Measurements from ENCODE around the gene ABCG8.

The ABCG8 gene

GRCh38 chr2:43845181-43845580, 6.4 kb downstream of the ABCG8 start:
- no peak overlapping the region for H3K4me3 ChIP-seq (ENCODE audit: low read depth, low read length)
- no peak overlapping the region for H2BK5ac ChIP-seq (ENCODE audit: low read depth, low read length, poor library complexity)
- H3K79me2 ChIP-seq (ENCODE audit: control insufficient read depth, insufficient read depth, low read length, poor library complexity), result no peaks in the 10 kb centered on the region
- H2BK120ac ChIP-seq (ENCODE audit: insufficient read depth, low read length, poor library complexity), result no peak overlapping the region
- WGBS (ENCODE audit: extremely low coverage, insufficient coverage, insufficient read length), result no CpG with 5 or more reads among the region's 1 CpG
- H3K4me1 ChIP-seq (ENCODE audit: control insufficient read depth in 1 of 2, insufficient read depth in 2 of 2, low read length in 2 of 2), result no peaks in the 10 kb centered on the region
- H3K18ac ChIP-seq (ENCODE audit: low read length), result no peak overlapping the region
- no peak overlapping the region for H3K14ac ChIP-seq (ENCODE audit: low read length)
- no peak overlapping the region for H3K27ac ChIP-seq (ENCODE audit: low read depth, low read length)
- H3K4ac ChIP-seq (ENCODE audit: low read depth, low read length), result no peak overlapping the region
- no peak overlapping the region for H3K23ac ChIP-seq (ENCODE audit: low read length)
- H2AFZ ChIP-seq (ENCODE audit: insufficient read depth, low read length, poor library complexity), result no peak overlapping the region
- H4K8ac ChIP-seq (ENCODE audit: low read depth, low read length), result no peak overlapping the region
- H4K91ac ChIP-seq (ENCODE audit: low read depth, low read length), result no peak overlapping the region
- no peak overlapping the region for H3K9ac ChIP-seq (ENCODE audit: low read length)
- no peak overlapping the region for H3K4me2 ChIP-seq (ENCODE audit: low read length)
- no peak overlapping the region for H2BK12ac ChIP-seq (ENCODE audit: low read length)
- H3K36me3 ChIP-seq (ENCODE audit: control insufficient read depth in 1 of 2, insufficient read depth in 2 of 2, low read length in 2 of 2), result no peaks in the 10 kb centered on the region
- H3K27me3 ChIP-seq (ENCODE audit: insufficient read depth, low read length), result no peaks in the 10 kb centered on the region
- H2AK5ac ChIP-seq (ENCODE audit: low read length), result no peak overlapping the region
- H3K9me3 ChIP-seq (ENCODE audit: insufficient read depth, low read depth, low read length), result no peaks in the 10 kb centered on the region
- no peak for DNase-seq
- no peaks in the 10 kb centered on the region for H3K79me1 ChIP-seq (ENCODE audit: low read length)
- H4K12ac ChIP-seq (ENCODE audit: low read depth, low read length), result no peak overlapping the region

- H2BK12ac ChIP-seq (ENCODE audit: low read length), result no peak overlapping the region
- no peak overlapping the region for H3K27ac ChIP-seq (ENCODE audit: low read depth, low read length)
- no peak overlapping the region for H4K91ac ChIP-seq (ENCODE audit: low read depth, low read length)
- H3K4ac ChIP-seq (ENCODE audit: low read depth, low read length), result no peak overlapping the region
- no peak overlapping the region for H2AFZ ChIP-seq (ENCODE audit: insufficient read depth, low read length, poor library complexity)
- H3K9me3 ChIP-seq (ENCODE audit: insufficient read depth, low read depth, low read length), result no peaks in the 10 kb centered on the region
- no CpG with 5 or more reads among the region's 5 CpGs for WGBS (ENCODE audit: extremely low coverage, insufficient coverage, insufficient read length)
- DNase-seq, result no peak
- no peak overlapping the region for H3K4me2 ChIP-seq (ENCODE audit: low read length)
- H3K36me3 ChIP-seq (ENCODE audit: control insufficient read depth in 1 of 2, insufficient read depth in 2 of 2, low read length in 2 of 2), result no peaks in the 10 kb centered on the region
- H3K27me3 ChIP-seq (ENCODE audit: insufficient read depth, low read length), result no peaks in the 10 kb centered on the region
- no peak overlapping the region for H3K4me3 ChIP-seq (ENCODE audit: low read depth, low read length)
- no peak overlapping the region for H2BK5ac ChIP-seq (ENCODE audit: low read depth, low read length, poor library complexity)
- H2BK120ac ChIP-seq (ENCODE audit: insufficient read depth, low read length, poor library complexity), result no peak overlapping the region
- no peak overlapping the region for H3K18ac ChIP-seq (ENCODE audit: low read length)
- no peak overlapping the region for H3K9ac ChIP-seq (ENCODE audit: low read length)
- H4K8ac ChIP-seq (ENCODE audit: low read depth, low read length), result no peak overlapping the region
- H3K14ac ChIP-seq (ENCODE audit: low read length), result no peak overlapping the region
- no peaks in the 10 kb centered on the region for H3K4me1 ChIP-seq (ENCODE audit: control insufficient read depth in 1 of 2, insufficient read depth in 2 of 2, low read length in 2 of 2)
- no peaks in the 10 kb centered on the region for H3K79me1 ChIP-seq (ENCODE audit: low read length)
- no peaks in the 10 kb centered on the region for H3K79me2 ChIP-seq (ENCODE audit: control insufficient read depth, insufficient read depth, low read length, poor library complexity)
- no peak overlapping the region for H4K12ac ChIP-seq (ENCODE audit: low read depth, low read length)
- H2AK5ac ChIP-seq (ENCODE audit: low read length), result no peak overlapping the region
- no peak overlapping the region for H3K23ac ChIP-seq (ENCODE audit: low read length)
These were observed 7.5 kb downstream of the ABCG8 start for GRCh38 chr2:43846140-43846793.

- H3K4me2 ChIP-seq (ENCODE audit: low read length), result no peak overlapping the region
- H3K36me3 ChIP-seq (ENCODE audit: control insufficient read depth in 1 of 2, insufficient read depth in 2 of 2, low read length in 2 of 2), result no peaks in the 10 kb centered on the region
- H3K79me2 ChIP-seq (ENCODE audit: control insufficient read depth, insufficient read depth, low read length, poor library complexity), result no peaks in the 10 kb centered on the region
- no peak overlapping the region for H2AFZ ChIP-seq (ENCODE audit: insufficient read depth, low read length, poor library complexity)
- H4K8ac ChIP-seq (ENCODE audit: low read depth, low read length), result no peak overlapping the region
- no peaks in the 10 kb centered on the region for H3K79me1 ChIP-seq (ENCODE audit: low read length)
- H3K14ac ChIP-seq (ENCODE audit: low read length), result no peak overlapping the region
- H3K4ac ChIP-seq (ENCODE audit: low read depth, low read length), result no peak overlapping the region
- no peak overlapping the region for H3K18ac ChIP-seq (ENCODE audit: low read length)
- no peak overlapping the region for H4K91ac ChIP-seq (ENCODE audit: low read depth, low read length)
- H2BK5ac ChIP-seq (ENCODE audit: low read depth, low read length, poor library complexity), result no peak overlapping the region
- H2BK12ac ChIP-seq (ENCODE audit: low read length), result no peak overlapping the region
- H3K9ac ChIP-seq (ENCODE audit: low read length), result no peak overlapping the region
- H3K4me3 ChIP-seq (ENCODE audit: low read depth, low read length), result no peak overlapping the region
- no CpG with 5 or more reads among the region's 1 CpG for WGBS (ENCODE audit: extremely low coverage, insufficient coverage, insufficient read length)
- H3K9me3 ChIP-seq (ENCODE audit: insufficient read depth, low read depth, low read length), result no peaks in the 10 kb centered on the region
- H3K27me3 ChIP-seq (ENCODE audit: insufficient read depth, low read length), result no peaks in the 10 kb centered on the region
- DNase-seq, result peak; percentile 5 to 38
- H2BK120ac ChIP-seq (ENCODE audit: insufficient read depth, low read length, poor library complexity), result no peak overlapping the region
- no peak overlapping the region for H3K23ac ChIP-seq (ENCODE audit: low read length)
- H4K12ac ChIP-seq (ENCODE audit: low read depth, low read length), result no peak overlapping the region
- no peak overlapping the region for H3K27ac ChIP-seq (ENCODE audit: low read depth, low read length)
- H2AK5ac ChIP-seq (ENCODE audit: low read length), result no peak overlapping the region
- no peaks in the 10 kb centered on the region for H3K4me1 ChIP-seq (ENCODE audit: control insufficient read depth in 1 of 2, insufficient read depth in 2 of 2, low read length in 2 of 2)
These were observed 9.4 kb downstream of the ABCG8 start for GRCh38 chr2:43848214-43848613.

GRCh38 chr2:43851011-43851980, 12.5 kb downstream of the ABCG8 start:
- H3K79me1 ChIP-seq (ENCODE audit: low read length), result no peaks in the 10 kb centered on the region
- H3K27ac ChIP-seq (ENCODE audit: low read depth, low read length), result no peak overlapping the region
- no peak overlapping the region for H3K14ac ChIP-seq (ENCODE audit: low read length)
- H2BK120ac ChIP-seq (ENCODE audit: insufficient read depth, low read length, poor library complexity), result no peak overlapping the region
- no peak overlapping the region for H3K4me2 ChIP-seq (ENCODE audit: low read length)
- no peak overlapping the region for H2AFZ ChIP-seq (ENCODE audit: insufficient read depth, low read length, poor library complexity)
- no peak for DNase-seq
- H3K9ac ChIP-seq (ENCODE audit: low read length), result no peak overlapping the region
- H2BK12ac ChIP-seq (ENCODE audit: low read length), result no peak overlapping the region
- no peak overlapping the region for H4K8ac ChIP-seq (ENCODE audit: low read depth, low read length)
- no peaks in the 10 kb centered on the region for H3K4me1 ChIP-seq (ENCODE audit: control insufficient read depth in 1 of 2, insufficient read depth in 2 of 2, low read length in 2 of 2)
- H3K4me3 ChIP-seq (ENCODE audit: low read depth, low read length), result no peak overlapping the region
- H3K4ac ChIP-seq (ENCODE audit: low read depth, low read length), result no peak overlapping the region
- H3K18ac ChIP-seq (ENCODE audit: low read length), result no peak overlapping the region
- H3K27me3 ChIP-seq (ENCODE audit: insufficient read depth, low read length), result no peaks in the 10 kb centered on the region
- H3K36me3 ChIP-seq (ENCODE audit: control insufficient read depth in 1 of 2, insufficient read depth in 2 of 2, low read length in 2 of 2), result no peaks in the 10 kb centered on the region
- no peaks in the 10 kb centered on the region for H3K79me2 ChIP-seq (ENCODE audit: control insufficient read depth, insufficient read depth, low read length, poor library complexity)
- H4K12ac ChIP-seq (ENCODE audit: low read depth, low read length), result no peak overlapping the region
- no peak overlapping the region for H4K91ac ChIP-seq (ENCODE audit: low read depth, low read length)
- no CpG with 5 or more reads among the region's 20 CpGs for WGBS (ENCODE audit: extremely low coverage, insufficient coverage, insufficient read length)
- no peak overlapping the region for H2AK5ac ChIP-seq (ENCODE audit: low read length)
- H3K9me3 ChIP-seq (ENCODE audit: insufficient read depth, low read depth, low read length), result no peaks in the 10 kb centered on the region
- no peak overlapping the region for H3K23ac ChIP-seq (ENCODE audit: low read length)
- H2BK5ac ChIP-seq (ENCODE audit: low read depth, low read length, poor library complexity), result no peak overlapping the region
